ENCODE measurements around the gene MTHFD1. TPM values are rescaled to one million over a fixed set of nuclear protein-coding genes. Genes with fewer than 3 reads are reported as not detected.

Gene MTHFD1
- total and polyA plus RNA-seq, 8 donors = 51.7 to 81.1 (median 69.3) TPM

- H3K9me3 ChIP-seq = no peaks in the 10 kb centered on the region
- no peaks in the 10 kb centered on the region for H3K27me3 ChIP-seq
- no peaks in the 10 kb centered on the region for H3K4me1 ChIP-seq
- no peak overlapping the region for H3K27ac ChIP-seq
- TF ChIP-seq CTCF (IDR thresholded peaks at IDR 0.05) = no peak
- no peaks in the 10 kb centered on the region for H3K36me3 ChIP-seq
- ATAC-seq (no peak), DNase-seq (no peak)
- no peak overlapping the region for H3K4me3 ChIP-seq
- intact Hi-C loops (cut with DNase I) = loop anchor here in 1 of 2 donors (10.0 kb wide), 1 partner anchor 131 kb away; no protein-coding TSS in a partner anchor
Measured at GRCh38 chr14:64475585-64476273, 87.6 kb downstream of the MTHFD1 start.

GRCh38 chr14:64476438-64476837 lies 88.3 kb downstream of the MTHFD1 start:
- DNase-seq (no peak), ATAC-seq (no peak)
- H3K27ac ChIP-seq = no peak overlapping the region
- no peaks in the 10 kb centered on the region for H3K36me3 ChIP-seq
- TF ChIP-seq CTCF (IDR thresholded peaks at IDR 0.05) = no peak
- H3K27me3 ChIP-seq = no peaks in the 10 kb centered on the region
- no peaks in the 10 kb centered on the region for H3K9me3 ChIP-seq
- no peak overlapping the region for H3K4me3 ChIP-seq
- H3K4me1 ChIP-seq = no peaks in the 10 kb centered on the region
- intact Hi-C loops (cut with DNase I) = loop anchor here in 1 of 2 donors (10.0 kb wide), 1 partner anchor 132 kb away; no protein-coding TSS in a partner anchor

GRCh38 chr14:64478634-64479250 lies 90.6 kb downstream of the MTHFD1 start:
- Histone ChIP-seq H3K27ac (no peak overlapping the region), H3K4me1 (no peaks in the 10 kb centered on the region), H3K27me3 (no peaks in the 10 kb centered on the region), H3K36me3 (no peaks in the 10 kb centered on the region), H3K4me3 (no peak overlapping the region), H3K9me3 (no peaks in the 10 kb centered on the region)
- intact Hi-C loops (cut with DNase I) = loop anchor here in 1 of 2 donors (10.0 kb wide), 1 partner anchor 134 kb away; no protein-coding TSS in a partner anchor
- peak; percentile 62 for ATAC-seq
- peak in 2 of 4 donors; percentile 27 to 48 for DNase-seq
- TF ChIP-seq CTCF (IDR thresholded peaks at IDR 0.05) = peak in 1 of 2 donors; percentile 32

- ATAC-seq (no peak), DNase-seq (no peak)
- H3K27me3 ChIP-seq = no peaks in the 10 kb centered on the region
- H3K4me1 ChIP-seq = no peaks in the 10 kb centered on the region
- H3K27ac ChIP-seq = no peak overlapping the region
- H3K36me3 ChIP-seq = peaks cover 0 to 36% of the 10 kb centered on the region in 2 donors
- H3K4me3 ChIP-seq = no peak overlapping the region
- no peaks in the 10 kb centered on the region for H3K9me3 ChIP-seq
- intact Hi-C loops (cut with DNase I) = no loop called here
- TF ChIP-seq CTCF (IDR thresholded peaks at IDR 0.05) = no peak
Measured at GRCh38 chr14:64488590-64489099, 100.5 kb downstream of the MTHFD1 start.

GRCh38 chr14:64491637-64492036 lies 103.5 kb downstream of the MTHFD1 start:
- no peaks in the 10 kb centered on the region for H3K27me3 ChIP-seq
- no peak overlapping the region for H3K27ac ChIP-seq
- TF ChIP-seq CTCF (IDR thresholded peaks at IDR 0.05) = no peak
- no peak overlapping the region for H3K4me3 ChIP-seq
- no peak for ATAC-seq
- intact Hi-C loops (cut with DNase I) = no loop called here
- no peaks in the 10 kb centered on the region for H3K4me1 ChIP-seq
- peaks cover 0 to 26% of the 10 kb centered on the region in 2 donors for H3K36me3 ChIP-seq
- H3K9me3 ChIP-seq = no peaks in the 10 kb centered on the region
- DNase-seq = no peak

Data from left lung (tissue), 10 donors.